A549 (cell line): ENCODE data around the gene PTPRN2. TPM values are rescaled to one million over a fixed set of nuclear protein-coding genes. Genes with fewer than 3 reads are reported as not detected.

ENCODE experiments used
- ATAC-seq, 2 experiments: fragments of 200-7000 bp in 1 of 2; fragments of >200 bp in 1 of 2; cut with Nextera tagmentation in 1 of 2; cut with Tn5 transposase in 1 of 2; 3 replicates each; pipeline versions ENCODE4 v1.8.0 to v1.9.1; 2018 to 2020; ENCODE audit warnings: mild to moderate bottlenecking in 1 of 2, moderate library complexity in 1 of 2
- CTCF ChIA-PET: fragments of 300-600 bp; sonication (Branson Sonifier 250); formaldehyde crosslinking; extraction: SDS; loops from one replicate; lab custom pipeline; 2021; ENCODE audit warnings: antibody characterized with exemption, inconsistent platforms; lab: Yijun Ruan, JAX
- POLR2A ChIA-PET: fragments of 350-600 bp; formaldehyde crosslinking; extraction: SDS; loops from one replicate; lab custom pipeline; 2021; ENCODE audit warnings: antibody characterized with exemption, inconsistent platforms; lab: Yijun Ruan, JAX
- DNase-seq, 2 experiments: peaks; one replicate each; pipeline versions ENCODE4 v3.0.0 to v3.0.0-alpha.2; 2011 to 2016; ENCODE audit warnings: low read depth in 1 of 2, low spot score in 1 of 2
- FAIRE-seq: peaks from 2 replicates; lab custom pipeline; 2011; peaks lifted over from hg19 to GRCh38; lab: Jason Lieb, UNC
- H3K27ac ChIP-seq, 2 experiments: fragments of >200 bp; sonication (Bioruptor Twin); formaldehyde crosslinking; 3 replicates each; pipeline ENCODE4 v1.5.1; 2016 to 2017
- H3K4me1 ChIP-seq: fragments of >200 bp; sonication (Bioruptor Twin); formaldehyde crosslinking; 3 replicates; pipeline ENCODE4 v1.6.1; 2016
- H3K4me2 ChIP-seq: fragments of >200 bp; sonication (Bioruptor Twin); formaldehyde crosslinking; 3 replicates; pipeline ENCODE4 v1.6.1; 2016
- H3K4me3 ChIP-seq: fragments of >200 bp; sonication (Bioruptor Twin); formaldehyde crosslinking; 3 replicates; pipeline ENCODE4 v1.5.1; 2016
- H3K9me3 ChIP-seq: fragments of >200 bp; sonication (Bioruptor Twin); formaldehyde crosslinking; 3 replicates; pipeline ENCODE4 v1.6.1; 2016
- CBX2 ChIP-seq: fragments of 200-600 bp; sonication (generic); IDR thresholded peaks from 2 replicates; pipeline ENCODE4 v1.6.1; 2016; ENCODE audit warnings: low read depth, mild to moderate bottlenecking, borderline replicate concordance
- CBX8 ChIP-seq: fragments of 200-600 bp; sonication (generic); IDR thresholded peaks from 2 replicates; pipeline ENCODE4 v1.6.1; 2016
- CEBPB ChIP-seq, 2 experiments: fragments of >200 bp in 1 of 2; sonication (Bioruptor Twin) in 1 of 2; formaldehyde crosslinking in 1 of 2; IDR thresholded peaks; 2 replicates each; pipeline ENCODE4 v1.6.1; 2012 to 2016
- CHD2 ChIP-seq: fragments of 150-350 bp; IDR thresholded peaks from 2 replicates; pipeline ENCODE4 v1.6.1; 2014; ENCODE audit warnings: low read length; ENCODE audit not compliant: partially characterized antibody
- CHD4 ChIP-seq: fragments of 200-600 bp; sonication (generic); IDR thresholded peaks from 2 replicates; pipeline ENCODE4 v1.6.1; 2016; ENCODE audit warnings: antibody characterized with exemption, mild to moderate bottlenecking, borderline replicate concordance
- EP300 ChIP-seq, 2 experiments: fragments of >200 bp; sonication (Bioruptor Twin); formaldehyde crosslinking; IDR thresholded peaks; 2 replicates in 1 of 2; 3 replicates in 1 of 2; pipeline ENCODE4 v1.6.1; 2016 to 2017
- FOSL2 ChIP-seq, 2 experiments: fragments of 450-650 bp in 1 of 2; fragments of >200 bp in 1 of 2; sonication (Bioruptor Twin) in 1 of 2; formaldehyde crosslinking; IDR thresholded peaks; 2 replicates each; pipeline versions ENCODE4 v1.5.0 to v1.6.1; 2016 to 2020; ENCODE audit warnings: mild to moderate bottlenecking in 1 of 2, moderate library complexity in 1 of 2
- HEYL ChIP-seq: fragments of 250-450 bp; sonication (Bioruptor Pico); IDR thresholded peaks from 2 replicates; pipeline ENCODE4 v1.8.0; 2021; ENCODE audit warnings: mild to moderate bottlenecking, moderate library complexity
- HOXB13 ChIP-seq: fragments of 250-450 bp; sonication (Bioruptor Pico); IDR thresholded peaks from 2 replicates; pipeline ENCODE4 v1.5.0; 2020; ENCODE audit warnings: low read depth, mild to moderate bottlenecking, moderate library complexity
- JUN ChIP-seq, 2 experiments: fragments of >200 bp; sonication (Bioruptor Twin); formaldehyde crosslinking; IDR thresholded peaks; 2 replicates in 1 of 2; 3 replicates in 1 of 2; pipeline ENCODE4 v1.6.1; 2016 to 2017
- NFE2L2 ChIP-seq: fragments of 150-350 bp; conservative IDR thresholded peaks from 2 replicates; pipeline ENCODE4 v1.6.1; 2014; ENCODE audit warnings: low read length
- NR3C1 ChIP-seq: fragments of >200 bp; sonication (Bioruptor Twin); formaldehyde crosslinking; IDR thresholded peaks from 3 replicates; pipeline ENCODE4 v1.6.1; 2017
- SREBF2 ChIP-seq: fragments of 450-650 bp; IDR thresholded peaks from 2 replicates; pipeline ENCODE4 v1.6.1; 2014; ENCODE audit warnings: mild to moderate bottlenecking, moderate library complexity
- TFCP2L1 ChIP-seq: fragments of 250-450 bp; sonication (Bioruptor Pico); IDR thresholded peaks from 2 replicates; pipeline ENCODE4 v1.5.0; 2021; ENCODE audit warnings: mild to moderate bottlenecking
- ZNF302 ChIP-seq: fragments of 250-450 bp; sonication (Bioruptor Pico); IDR thresholded peaks from 2 replicates; pipeline ENCODE4 v1.9.0; 2021; ENCODE audit warnings: inconsistent platforms, mild to moderate bottlenecking, moderate library complexity
- WGBS: methylation state at CpG from one replicate; pipeline ENCODE4 v1.1.6; 2017; ENCODE audit errors: missing lambda C conversion rate; 5-methylcytosine and 5-hydroxymethylcytosine counted together
- polyA plus RNA-seq, 4 experiments: library from polyadenylated mRNA; depleted of rRNA in 3 of 4; stranded (reverse); fragments of >200 nt; fragmentation: RNase III in 1 of 4; extraction: RNeasy Plus Mini Kit Qiagen cat#74134 plus additional on column Dnase treatment in 1 of 4; gene quantifications; 2 replicates in 3 of 4; 3 replicates in 1 of 4; pipeline ENCODE4 v1.2.3, GENCODE V29; 2011 to 2017
- TF ChIP-seq, protein P1 (sequence below): fragments of >200 bp; sonication (Bioruptor Twin); formaldehyde crosslinking; IDR thresholded peaks from 2 replicates; pipeline ENCODE4 v1.6.1; 2016
- TF ChIP-seq, protein P2 (sequence below): IDR thresholded peaks from 2 replicates; pipeline ENCODE4 v1.6.1; 2012
- TF ChIP-seq, protein P3 (sequence below): fragments of 150-350 bp; IDR thresholded peaks from 2 replicates; pipeline ENCODE4 v1.6.1; 2014; ENCODE audit warnings: low read depth, mild to moderate bottlenecking, low read length
- TF ChIP-seq, protein P4 (sequence below): fragments of 250-450 bp; sonication (Bioruptor Pico); IDR thresholded peaks from 2 replicates; pipeline ENCODE4 v1.5.0; 2021; ENCODE audit warnings: mild to moderate bottlenecking, moderate library complexity, borderline replicate concordance

PTPRN2 gene
- polyA plus RNA-seq, 2 of the 4 experiments (the other 2 are of a cell fraction): 0.41 to 1.2 TPM

DNA sequence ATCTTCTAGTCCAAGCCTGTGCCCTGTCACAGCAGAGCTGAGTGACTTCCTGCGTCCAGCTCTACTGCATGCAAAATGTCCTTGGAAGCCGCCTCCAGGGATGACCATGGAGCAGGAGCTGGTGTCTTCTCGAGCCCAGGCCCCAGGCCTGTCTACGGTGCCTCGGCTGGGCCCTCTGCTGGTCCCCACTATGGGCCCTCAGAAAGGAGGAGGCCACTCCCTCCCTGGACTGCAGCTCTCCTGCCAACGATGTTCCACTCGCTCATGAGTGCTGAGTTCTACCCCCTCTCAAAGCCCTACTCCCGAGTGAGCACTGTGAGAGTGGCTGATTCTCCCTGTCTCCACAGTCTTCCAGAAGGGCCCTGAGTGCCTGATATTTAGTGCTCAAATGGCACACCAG is 504.9 kb downstream of the PTPRN2 start:
- Histone ChIP-seq H3K4me1 (no peaks in the 10 kb centered on the region), H3K27ac (no peak overlapping the region), H3K9me3 (no peaks in the 10 kb centered on the region; the same call in 2 of the 3 replicates), H3K4me2 (no peak overlapping the region), H3K4me3 (no peak overlapping the region)
- FAIRE-seq (no peak), DNase-seq (no peak)
- CTCF ChIA-PET: no interaction called here
- POLR2A ChIA-PET: no interaction called here
- TF ChIP-seq, protein P1, sequence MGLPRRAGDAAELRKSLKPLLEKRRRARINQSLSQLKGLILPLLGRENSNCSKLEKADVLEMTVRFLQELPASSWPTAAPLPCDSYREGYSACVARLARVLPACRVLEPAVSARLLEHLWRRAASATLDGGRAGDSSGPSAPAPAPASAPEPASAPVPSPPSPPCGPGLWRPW: no peak
- TF ChIP-seq TFCP2L1 (CRISPR knock-in tag): no peak
- TF ChIP-seq, protein P2, sequence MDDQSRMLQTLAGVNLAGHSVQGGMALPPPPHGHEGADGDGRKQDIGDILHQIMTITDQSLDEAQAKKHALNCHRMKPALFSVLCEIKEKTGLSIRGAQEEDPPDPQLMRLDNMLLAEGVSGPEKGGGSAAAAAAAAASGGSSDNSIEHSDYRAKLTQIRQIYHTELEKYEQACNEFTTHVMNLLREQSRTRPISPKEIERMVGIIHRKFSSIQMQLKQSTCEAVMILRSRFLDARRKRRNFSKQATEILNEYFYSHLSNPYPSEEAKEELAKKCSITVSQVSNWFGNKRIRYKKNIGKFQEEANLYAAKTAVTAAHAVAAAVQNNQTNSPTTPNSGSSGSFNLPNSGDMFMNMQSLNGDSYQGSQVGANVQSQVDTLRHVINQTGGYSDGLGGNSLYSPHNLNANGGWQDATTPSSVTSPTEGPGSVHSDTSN: no peak
- no peak for TF ChIP-seq CEBPB (IDR thresholded peaks at IDR 0.05)
- no peak for TF ChIP-seq CHD4
- no peak for TF ChIP-seq HEYL
- no peak for TF ChIP-seq CHD2
- TF ChIP-seq FOSL2 (IDR thresholded peaks at IDR 0.05): no peak
- TF ChIP-seq FOSL2 (CRISPR knock-in tag; IDR thresholded peaks at IDR 0.05): no peak
- TF ChIP-seq SREBF2: no peak
- no peak for TF ChIP-seq HOXB13
- TF ChIP-seq, protein P3, sequence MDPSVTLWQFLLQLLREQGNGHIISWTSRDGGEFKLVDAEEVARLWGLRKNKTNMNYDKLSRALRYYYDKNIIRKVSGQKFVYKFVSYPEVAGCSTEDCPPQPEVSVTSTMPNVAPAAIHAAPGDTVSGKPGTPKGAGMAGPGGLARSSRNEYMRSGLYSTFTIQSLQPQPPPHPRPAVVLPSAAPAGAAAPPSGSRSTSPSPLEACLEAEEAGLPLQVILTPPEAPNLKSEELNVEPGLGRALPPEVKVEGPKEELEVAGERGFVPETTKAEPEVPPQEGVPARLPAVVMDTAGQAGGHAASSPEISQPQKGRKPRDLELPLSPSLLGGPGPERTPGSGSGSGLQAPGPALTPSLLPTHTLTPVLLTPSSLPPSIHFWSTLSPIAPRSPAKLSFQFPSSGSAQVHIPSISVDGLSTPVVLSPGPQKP: no peak
- TF ChIP-seq CBX2: no peak
- no peak for TF ChIP-seq NR3C1
- TF ChIP-seq, all 56 proteins: peak for 0
- ATAC-seq: no peak
- WGBS: 34% methylated on average over 7 of the region's 8 CpGs

DNA sequence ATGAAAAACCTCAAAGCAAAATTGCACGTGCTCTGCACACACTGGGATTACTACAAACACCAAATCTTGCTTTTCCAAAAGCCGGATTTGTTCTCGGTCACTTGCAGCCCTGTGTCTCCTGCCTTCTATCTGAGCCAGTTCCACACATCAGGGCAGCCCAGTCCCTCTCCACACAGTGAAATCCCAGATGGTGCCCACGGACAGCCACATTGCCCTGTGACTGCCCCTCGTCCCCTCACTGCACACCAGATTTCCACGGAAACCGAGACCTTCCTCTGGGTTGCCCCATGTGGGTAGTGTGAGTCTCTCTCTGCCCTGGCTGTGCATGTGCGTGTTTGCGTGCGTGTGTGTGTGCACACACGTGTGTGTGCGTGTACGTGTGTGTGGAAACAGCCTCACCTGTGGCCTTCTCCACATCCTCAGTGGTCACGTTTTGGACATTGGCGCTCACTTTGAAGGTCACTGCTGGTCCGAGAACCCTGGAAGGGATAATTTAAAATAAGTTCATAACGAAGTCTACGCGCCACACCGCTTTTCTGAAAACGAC is 506.7 kb downstream of the PTPRN2 start:
- CTCF ChIA-PET: no interaction called here

More for the DNA sequence above, 506.7 kb downstream of the PTPRN2 start:
- DNase-seq (no peak), FAIRE-seq (no peak), ATAC-seq (no peak)
- Histone ChIP-seq H3K4me1 (no peaks in the 10 kb centered on the region), H3K9me3 (no peaks in the 10 kb centered on the region), H3K27ac (no peak overlapping the region), H3K4me3 (no peak overlapping the region), H3K4me2 (no peak overlapping the region)
- POLR2A ChIA-PET: no interaction called here
- TF ChIP-seq JUN (IDR thresholded peaks at IDR 0.05) (no peak), EP300 (IDR thresholded peaks at IDR 0.05) (no peak), FOSL2 (IDR thresholded peaks at IDR 0.05) (no peak), FOSL2 (CRISPR knock-in tag; IDR thresholded peaks at IDR 0.05) (no peak), NFE2L2 (no peak), CBX8 (no peak), ZNF302 (no peak), CEBPB (IDR thresholded peaks at IDR 0.05) (no peak)
- TF ChIP-seq, protein P2: no peak
- TF ChIP-seq, protein P4, sequence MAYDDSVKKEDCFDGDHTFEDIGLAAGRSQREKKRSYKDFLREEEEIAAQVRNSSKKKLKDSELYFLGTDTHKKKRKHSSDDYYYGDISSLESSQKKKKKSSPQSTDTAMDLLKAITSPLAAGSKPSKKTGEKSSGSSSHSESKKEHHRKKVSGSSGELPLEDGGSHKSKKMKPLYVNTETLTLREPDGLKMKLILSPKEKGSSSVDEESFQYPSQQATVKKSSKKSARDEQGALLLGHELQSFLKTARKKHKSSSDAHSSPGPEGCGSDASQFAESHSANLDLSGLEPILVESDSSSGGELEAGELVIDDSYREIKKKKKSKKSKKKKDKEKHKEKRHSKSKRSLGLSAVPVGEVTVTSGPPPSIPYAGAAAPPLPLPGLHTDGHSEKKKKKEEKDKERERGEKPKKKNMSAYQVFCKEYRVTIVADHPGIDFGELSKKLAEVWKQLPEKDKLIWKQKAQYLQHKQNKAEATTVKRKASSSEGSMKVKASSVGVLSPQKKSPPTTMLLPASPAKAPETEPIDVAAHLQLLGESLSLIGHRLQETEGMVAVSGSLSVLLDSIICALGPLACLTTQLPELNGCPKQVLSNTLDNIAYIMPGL (CRISPR knock-in tag): no peak
- WGBS: 58% methylated on average over 21 of the region's 21 CpGs
